ENCODE results near the gene CCT8L2. TPM values are rescaled to one million over a fixed set of nuclear protein-coding genes. Genes with fewer than 3 reads are reported as not detected.
"Not testable (repeated sequence)": the region's sequence is repeated elsewhere in the genome, so short reads cannot be mapped to it uniquely, and the experiment has no call there.

Gene CCT8L2
- total RNA-seq, 1 experiment from 2014 or later: not detected

DNA sequence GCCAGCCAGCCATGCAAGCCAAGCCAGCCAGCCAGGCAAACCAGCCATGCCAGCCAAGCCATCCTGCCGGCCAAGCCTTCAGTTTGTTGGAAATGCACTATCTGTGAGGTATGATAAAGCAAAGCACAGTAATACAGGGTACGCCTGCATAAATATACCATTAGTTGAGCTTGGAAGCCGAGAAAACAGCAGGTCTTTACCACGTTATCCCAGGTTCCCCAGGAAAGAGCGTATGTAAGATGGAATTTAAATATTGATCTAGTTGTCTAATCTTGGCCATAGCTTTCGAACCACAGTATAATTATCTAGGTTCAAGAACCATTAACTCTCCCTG lies 24.2 kb downstream of the CCT8L2 start:
- Histone ChIP-seq H3K4me2 (ENCODE audit: insufficient read depth, insufficient read length, low read length) (no peak overlapping the region), H3K27me3 (ENCODE audit: insufficient read depth, low read length) (no peaks in the 10 kb centered on the region), H3K18ac (ENCODE audit: insufficient read length, low read depth, low read length) (no peak overlapping the region), H2AFZ (ENCODE audit: low read length) (no peak overlapping the region), H3K23me2 (ENCODE audit: insufficient read length, low read depth, low read length, poor library complexity, severe bottlenecking) (no peaks in the 10 kb centered on the region), H3K4ac (ENCODE audit: low read depth, low read length) (no peak overlapping the region), H2BK12ac (ENCODE audit: insufficient read length, low read depth, low read length) (no peak overlapping the region), H3K79me2 (ENCODE audit: insufficient read depth, low read length) (no peaks in the 10 kb centered on the region), H3K23ac (ENCODE audit: insufficient read length, low read depth, low read length) (no peak overlapping the region), H3K4me1 (ENCODE audit: insufficient read depth, low read length) (no peaks in the 10 kb centered on the region), H3K27ac (ENCODE audit: insufficient read length, low read depth, low read length) (no peak overlapping the region), H4K91ac (ENCODE audit: insufficient read length, low read depth, low read length) (no peak overlapping the region), H3K14ac (ENCODE audit: insufficient read depth, low read length) (no peak overlapping the region), H3T11ph (ENCODE audit: low read length) (no peak overlapping the region), H4K5ac (ENCODE audit: insufficient read length, low read depth, low read length) (no peak overlapping the region), H4K20me1 (ENCODE audit: control insufficient read depth, insufficient read depth, insufficient read length) (no peaks in the 10 kb centered on the region), H2AK5ac (ENCODE audit: insufficient read length, low read length) (no peak overlapping the region), H4K8ac (replicated peaks; ENCODE audit: insufficient read length, low read depth, low read length) (no peak overlapping the region), H2BK20ac (ENCODE audit: low read depth, low read length, poor library complexity, severe bottlenecking) (no peak overlapping the region), H3K56ac (ENCODE audit: insufficient read length, low read depth, low read length) (no peak overlapping the region), H2BK5ac (ENCODE audit: insufficient read length, low read length) (no peak overlapping the region), H3K9me3 (ENCODE audit: control insufficient read depth, low read depth, low read length) (peaks cover 12% of the 10 kb centered on the region), H3K79me1 (ENCODE audit: insufficient read depth, low read depth, low read length, poor library complexity, severe bottlenecking) (no peaks in the 10 kb centered on the region), H2BK15ac (ENCODE audit: low read depth, low read length) (no peak overlapping the region), H2BK120ac (ENCODE audit: low read depth, low read length, poor library complexity, severe bottlenecking) (no peak overlapping the region), H3K9ac (ENCODE audit: extremely low read depth, insufficient read length, low read length) (no peak overlapping the region)
- no peaks in the 10 kb centered on the region for H3K36me3 Mint-ChIP-seq (ENCODE audit: insufficient read depth in 1 of 3, low read depth in 3 of 3)
- no CpG with 5 or more reads among the region's 6 CpGs for WGBS (ENCODE audit: extremely low coverage, insufficient read length, low lambda C conversion rate)
- no peak overlapping the region for H3K4me3 Mint-ChIP-seq
- no peaks in the 10 kb centered on the region for H3K27me3 Mint-ChIP-seq (ENCODE audit: low read depth)
- peaks cover 25 to 39% of the 10 kb centered on the region in 2 experiments for H3K9me3 Mint-ChIP-seq
- H3K27ac Mint-ChIP-seq: no peak overlapping the region
- TF ChIP-seq, protein P1, sequence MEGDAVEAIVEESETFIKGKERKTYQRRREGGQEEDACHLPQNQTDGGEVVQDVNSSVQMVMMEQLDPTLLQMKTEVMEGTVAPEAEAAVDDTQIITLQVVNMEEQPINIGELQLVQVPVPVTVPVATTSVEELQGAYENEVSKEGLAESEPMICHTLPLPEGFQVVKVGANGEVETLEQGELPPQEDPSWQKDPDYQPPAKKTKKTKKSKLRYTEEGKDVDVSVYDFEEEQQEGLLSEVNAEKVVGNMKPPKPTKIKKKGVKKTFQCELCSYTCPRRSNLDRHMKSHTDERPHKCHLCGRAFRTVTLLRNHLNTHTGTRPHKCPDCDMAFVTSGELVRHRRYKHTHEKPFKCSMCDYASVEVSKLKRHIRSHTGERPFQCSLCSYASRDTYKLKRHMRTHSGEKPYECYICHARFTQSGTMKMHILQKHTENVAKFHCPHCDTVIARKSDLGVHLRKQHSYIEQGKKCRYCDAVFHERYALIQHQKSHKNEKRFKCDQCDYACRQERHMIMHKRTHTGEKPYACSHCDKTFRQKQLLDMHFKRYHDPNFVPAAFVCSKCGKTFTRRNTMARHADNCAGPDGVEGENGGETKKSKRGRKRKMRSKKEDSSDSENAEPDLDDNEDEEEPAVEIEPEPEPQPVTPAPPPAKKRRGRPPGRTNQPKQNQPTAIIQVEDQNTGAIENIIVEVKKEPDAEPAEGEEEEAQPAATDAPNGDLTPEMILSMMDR (conservative IDR thresholded peaks at IDR 0.05): no peak
- no peak for DNase-seq
- no peaks in the 10 kb centered on the region for H3K4me1 Mint-ChIP-seq

DNA sequence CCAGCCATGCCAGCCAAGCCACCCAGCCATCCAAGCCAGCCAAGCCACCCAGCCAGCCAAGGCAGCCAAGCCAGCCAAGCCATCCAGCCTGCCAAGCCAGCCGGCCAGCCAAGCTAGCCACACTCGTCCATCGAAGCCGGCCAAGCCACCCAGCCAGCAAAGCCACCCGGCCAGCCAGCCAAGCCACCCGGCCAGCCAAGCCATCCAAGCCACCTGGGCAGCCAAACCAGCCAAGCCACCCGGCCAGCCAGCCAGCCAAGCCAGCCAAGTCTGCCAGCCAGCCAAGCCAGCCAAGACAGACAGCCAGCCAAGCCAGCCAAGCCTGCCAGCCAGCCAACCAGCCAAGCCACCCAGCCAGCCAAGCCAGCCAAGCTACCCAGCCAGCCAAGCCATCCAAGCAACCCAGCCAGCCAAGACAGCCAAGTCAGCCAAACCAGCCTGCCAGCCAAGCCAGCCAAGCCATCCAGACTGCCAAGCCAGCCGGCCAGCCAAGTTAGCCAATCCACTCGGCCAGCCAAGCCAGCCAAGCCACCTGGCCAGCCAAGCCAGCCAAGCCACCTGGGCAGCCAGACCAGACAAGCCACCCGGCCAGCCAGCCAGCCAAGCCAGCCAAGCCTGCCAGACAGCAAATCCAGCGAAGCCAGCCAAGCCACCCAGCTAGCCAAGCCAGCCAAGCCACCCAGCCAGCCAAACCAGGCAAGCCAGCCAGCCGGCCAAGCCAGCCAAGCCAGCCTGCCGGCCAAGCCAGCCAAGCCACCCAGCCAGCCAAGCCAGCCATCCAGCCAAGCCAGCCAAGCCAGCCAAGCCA lies 24.8 kb downstream of the CCT8L2 start:
- H3K4me3 Mint-ChIP-seq; H3K27me3 Mint-ChIP-seq (ENCODE audit: low read depth); H3K79me2 ChIP-seq (ENCODE audit: insufficient read depth, low read length); H3K4me1 ChIP-seq (ENCODE audit: insufficient read depth, low read length); H3K23me2 ChIP-seq (ENCODE audit: insufficient read length, low read depth, low read length, poor library complexity, severe bottlenecking); H2BK20ac ChIP-seq (ENCODE audit: low read depth, low read length, poor library complexity, severe bottlenecking); H3K27ac ChIP-seq (ENCODE audit: insufficient read length, low read depth, low read length); H3K14ac ChIP-seq (ENCODE audit: insufficient read depth, low read length); H2BK12ac ChIP-seq (ENCODE audit: insufficient read length, low read depth, low read length); H3K27ac Mint-ChIP-seq; DNase-seq; H3K27me3 ChIP-seq (ENCODE audit: insufficient read depth, low read length); H4K8ac ChIP-seq (replicated peaks; ENCODE audit: insufficient read length, low read depth, low read length); H2AK5ac ChIP-seq (ENCODE audit: insufficient read length, low read length); H3K4me2 ChIP-seq (ENCODE audit: insufficient read depth, insufficient read length, low read length); H4K91ac ChIP-seq (ENCODE audit: insufficient read length, low read depth, low read length); H2BK15ac ChIP-seq (ENCODE audit: low read depth, low read length); H3T11ph ChIP-seq (ENCODE audit: low read length); H3K4me1 Mint-ChIP-seq; H3K79me1 ChIP-seq (ENCODE audit: insufficient read depth, low read depth, low read length, poor library complexity, severe bottlenecking); H3K23ac ChIP-seq (ENCODE audit: insufficient read length, low read depth, low read length); H3K9ac ChIP-seq (ENCODE audit: extremely low read depth, insufficient read length, low read length); H3K36me3 Mint-ChIP-seq (ENCODE audit: insufficient read depth in 1 of 3, low read depth in 3 of 3); H3K18ac ChIP-seq (ENCODE audit: insufficient read length, low read depth, low read length); H2BK5ac ChIP-seq (ENCODE audit: insufficient read length, low read length); H3K4ac ChIP-seq (ENCODE audit: low read depth, low read length); H2BK120ac ChIP-seq (ENCODE audit: low read depth, low read length, poor library complexity, severe bottlenecking); H2AFZ ChIP-seq (ENCODE audit: low read length); H4K20me1 ChIP-seq (ENCODE audit: control insufficient read depth, insufficient read depth, insufficient read length); H3K56ac ChIP-seq (ENCODE audit: insufficient read length, low read depth, low read length); H4K5ac ChIP-seq (ENCODE audit: insufficient read length, low read depth, low read length): not testable (repeated sequence)
- WGBS (ENCODE audit: extremely low coverage, insufficient read length, low lambda C conversion rate): no CpG with 5 or more reads among the region's 13 CpGs
- H3K9me3 Mint-ChIP-seq: peaks cover 23 to 39% of the 10 kb centered on the region in 2 experiments
- H3K9me3 ChIP-seq (ENCODE audit: control insufficient read depth, low read depth, low read length): peaks cover 12% of the 10 kb centered on the region
